ENCODE data around the gene CFH. TPM values are rescaled to one million over a fixed set of nuclear protein-coding genes. Genes with fewer than 3 reads are reported as not detected.

Gene CFH
- total RNA-seq, 1 experiment from 2014 or later = 2.2 TPM

GRCh38 chr1:196654271-196654670 lies 2.4 kb downstream of the CFH start:
- peaks cover 7% of the 10 kb centered on the region for H3K4me1 ChIP-seq (ENCODE audit: insufficient read depth, low read length, poor library complexity, severe bottlenecking)
- no TSS peak for BruUV-seq (replicated peaks)
- ChIA-PET POLR2A (ENCODE audit: low non-redundant PET) (no interaction called here), CTCF (no interaction called here)
- intact Hi-C loops (cut with micrococcal nuclease; ENCODE audit: unreplicated experiment) = loop anchor here (10.0 kb wide), 1 partner anchor 719 kb away; no protein-coding TSS in a partner anchor
- no peaks in the 10 kb centered on the region for H3K9me3 ChIP-seq (ENCODE audit: low read depth, low read length, poor library complexity, severe bottlenecking)
- H3K27ac ChIP-seq (ENCODE audit: low read depth, low read length, poor library complexity, severe bottlenecking) = no peak overlapping the region
- TF ChIP-seq EZH2 (IDR thresholded peaks at IDR 0.05; ENCODE audit: borderline replicate concordance, low read depth, low read length, poor library complexity, severe bottlenecking) = no peak
- TF ChIP-seq CTCF (conservative IDR thresholded peaks at IDR 0.05; ENCODE audit: low read depth, low read length) = no peak
- no peak for DNase-seq (ENCODE audit: low spot score)
- H3K27me3 ChIP-seq (replicated peaks; ENCODE audit: insufficient read depth, low read depth, low read length, poor library complexity) = no peaks in the 10 kb centered on the region
- no peak overlapping the region for H3K4me3 ChIP-seq (ENCODE audit: low read depth, low read length, poor library complexity, severe bottlenecking)
- H3K36me3 ChIP-seq (ENCODE audit: insufficient read depth, low read length, poor library complexity, severe bottlenecking) = no peaks in the 10 kb centered on the region

- Histone ChIP-seq H3K27ac (ENCODE audit: low read depth, low read length, poor library complexity, severe bottlenecking) (no peak overlapping the region), H3K9me3 (ENCODE audit: low read depth, low read length, poor library complexity, severe bottlenecking) (no peaks in the 10 kb centered on the region), H3K4me1 (ENCODE audit: insufficient read depth, low read length, poor library complexity, severe bottlenecking) (peaks cover 7% of the 10 kb centered on the region), H3K4me3 (ENCODE audit: low read depth, low read length, poor library complexity, severe bottlenecking) (no peak overlapping the region), H3K27me3 (replicated peaks; ENCODE audit: insufficient read depth, low read depth, low read length, poor library complexity) (no peaks in the 10 kb centered on the region), H3K36me3 (ENCODE audit: insufficient read depth, low read length, poor library complexity, severe bottlenecking) (no peaks in the 10 kb centered on the region)
- intact Hi-C loops (cut with micrococcal nuclease; ENCODE audit: unreplicated experiment) = loop anchor here (10.0 kb wide), 1 partner anchor 720 kb away; no protein-coding TSS in a partner anchor
- BruUV-seq (replicated peaks) = no TSS peak
- TF ChIP-seq CTCF (conservative IDR thresholded peaks at IDR 0.05; ENCODE audit: low read depth, low read length) = no peak
- TF ChIP-seq EZH2 (IDR thresholded peaks at IDR 0.05; ENCODE audit: borderline replicate concordance, low read depth, low read length, poor library complexity, severe bottlenecking) = no peak
- ChIA-PET CTCF (no interaction called here), POLR2A (ENCODE audit: low non-redundant PET) (no interaction called here)
- DNase-seq (ENCODE audit: low spot score) = no peak
These were observed 3.2 kb downstream of the CFH start for GRCh38 chr1:196655071-196655470.

GRCh38 chr1:196655494-196655893 lies 3.7 kb downstream of the CFH start:
- TF ChIP-seq CTCF (conservative IDR thresholded peaks at IDR 0.05; ENCODE audit: low read depth, low read length) (no peak), EZH2 (IDR thresholded peaks at IDR 0.05; ENCODE audit: borderline replicate concordance, low read depth, low read length, poor library complexity, severe bottlenecking) (no peak)
- DNase-seq (ENCODE audit: low spot score) = no peak
- no peaks in the 10 kb centered on the region for H3K36me3 ChIP-seq (ENCODE audit: insufficient read depth, low read length, poor library complexity, severe bottlenecking)
- POLR2A ChIA-PET (ENCODE audit: low non-redundant PET) = no interaction called here
- no peak overlapping the region for H3K27ac ChIP-seq (ENCODE audit: low read depth, low read length, poor library complexity, severe bottlenecking)
- CTCF ChIA-PET = no interaction called here
- no peaks in the 10 kb centered on the region for H3K9me3 ChIP-seq (ENCODE audit: low read depth, low read length, poor library complexity, severe bottlenecking)
- no peaks in the 10 kb centered on the region for H3K27me3 ChIP-seq (replicated peaks; ENCODE audit: insufficient read depth, low read depth, low read length, poor library complexity)
- no TSS peak for BruUV-seq (replicated peaks)
- intact Hi-C loops (cut with micrococcal nuclease; ENCODE audit: unreplicated experiment) = loop anchor here (10.0 kb wide), 1 partner anchor 721 kb away; no protein-coding TSS in a partner anchor
- H3K4me3 ChIP-seq (ENCODE audit: low read depth, low read length, poor library complexity, severe bottlenecking) = no peak overlapping the region
- H3K4me1 ChIP-seq (ENCODE audit: insufficient read depth, low read length, poor library complexity, severe bottlenecking) = peaks cover 7% of the 10 kb centered on the region

All from A673 (cell line).